ENCODE measurements around the gene CDH4. TPM values are rescaled to one million over a fixed set of nuclear protein-coding genes. Genes with fewer than 3 reads are reported as not detected.

Gene CDH4
- total RNA-seq, 1 donor from 2014 or later, result not detected

- no peak for DNase-seq (ENCODE audit: low spot score)
Observed at GRCh38 chr20:61682996-61683681, 431.1 kb downstream of the CDH4 start.

GRCh38 chr20:61683721-61684120, 431.7 kb downstream of the CDH4 start:
- DNase-seq (ENCODE audit: low spot score), result no peak

DNA sequence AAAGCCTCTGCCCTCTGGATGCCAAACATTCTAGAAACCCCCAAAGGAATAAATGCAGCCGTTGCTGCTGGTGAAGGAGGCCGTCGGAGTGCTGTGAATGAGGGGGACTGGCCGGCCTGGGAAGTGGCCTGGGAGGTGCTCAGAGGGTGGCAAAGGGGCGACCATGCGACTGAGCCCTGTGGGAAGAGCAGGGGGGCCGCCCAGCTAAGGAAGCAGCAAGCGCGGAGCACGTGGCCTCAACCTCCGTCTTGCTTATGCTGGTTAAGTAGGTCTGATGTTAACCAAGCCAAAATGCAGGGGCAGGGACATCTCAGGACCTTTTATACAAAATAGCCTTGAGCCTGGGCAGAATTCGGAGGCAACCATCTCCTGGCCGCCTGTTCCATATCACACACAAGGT, 432.1 kb downstream of the CDH4 start:
- DNase-seq (ENCODE audit: low spot score), result no peak

DNA sequence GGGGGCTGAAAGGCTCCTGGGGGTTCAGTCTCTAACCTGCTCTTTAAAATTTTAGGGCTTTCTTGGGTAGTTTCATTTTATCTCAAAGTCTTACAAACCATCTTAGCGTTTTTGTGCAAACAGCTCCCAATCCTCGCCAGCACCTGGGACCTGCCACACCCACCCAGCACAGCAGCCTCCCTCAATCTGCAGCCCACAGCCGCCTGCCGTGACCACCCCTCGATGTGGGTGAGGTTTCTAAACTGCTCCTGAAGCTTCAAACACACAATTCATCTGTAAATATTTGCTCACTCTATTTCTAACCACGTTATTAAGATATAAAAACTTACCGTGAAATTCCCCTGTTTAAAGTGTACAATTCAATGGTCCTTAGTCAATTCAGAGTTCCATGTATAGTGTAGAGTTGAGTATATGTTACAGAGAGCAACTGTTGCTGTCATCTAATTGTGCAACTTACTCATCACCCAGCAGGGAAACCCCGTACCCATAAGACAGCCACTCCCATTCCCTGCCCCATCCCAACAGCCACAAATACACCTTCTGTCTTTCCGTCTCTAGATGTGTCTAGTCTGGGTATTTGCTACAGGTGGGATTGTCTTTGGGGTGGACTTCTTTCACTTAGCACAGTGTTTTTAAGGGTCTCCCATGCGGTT, 432.6 kb downstream of the CDH4 start:
- DNase-seq (ENCODE audit: low spot score), result no peak

- DNase-seq (ENCODE audit: low spot score), result no peak
Observed at GRCh38 chr20:61685462-61685861, 433.4 kb downstream of the CDH4 start.

- DNase-seq (ENCODE audit: low spot score), result no peak
Observed at GRCh38 chr20:61686051-61686936, 434.2 kb downstream of the CDH4 start.

DNA sequence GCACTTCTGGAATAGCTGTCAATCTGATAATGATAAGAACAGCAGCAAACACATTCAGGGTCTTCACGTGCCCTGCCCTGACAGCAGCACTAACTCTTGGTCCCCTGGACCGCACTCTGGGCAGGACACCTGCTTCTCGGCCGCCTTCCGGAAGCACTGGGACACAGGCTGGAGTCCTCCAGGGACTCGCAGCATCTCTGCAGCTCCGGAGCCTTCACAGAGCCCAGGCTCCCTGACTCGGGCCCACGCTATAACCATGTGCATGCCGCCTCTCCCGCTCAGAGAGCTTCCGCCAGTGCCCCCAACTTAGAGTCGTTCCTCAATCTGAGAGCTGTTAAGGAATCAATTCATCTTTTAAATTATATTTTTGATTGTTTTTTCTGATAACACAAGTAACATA, 436.4 kb downstream of the CDH4 start:
- DNase-seq (ENCODE audit: low spot score), result no peak

DNA sequence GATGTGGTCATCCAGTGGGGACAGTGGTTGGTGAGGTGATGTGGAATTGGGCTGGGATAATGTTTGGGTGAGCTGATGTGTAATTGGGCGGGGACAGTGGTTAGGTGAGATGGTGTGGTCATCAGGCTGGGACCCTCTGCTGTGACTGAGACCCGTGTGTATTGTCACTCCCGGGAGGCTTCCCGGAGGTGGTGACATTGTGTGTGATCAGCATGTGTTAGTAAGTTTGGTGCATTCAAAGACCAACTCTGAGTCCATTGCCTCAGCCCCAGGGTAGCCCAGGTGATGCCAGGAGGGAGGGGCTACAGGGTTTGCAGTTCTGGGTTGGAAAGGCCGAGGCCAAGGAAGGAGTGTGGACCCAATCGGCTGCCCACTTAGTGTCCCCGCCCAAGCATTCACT, 438.1 kb downstream of the CDH4 start:
- DNase-seq (ENCODE audit: low spot score), result no peak

GRCh38 chr20:61690993-61691838, 439.2 kb downstream of the CDH4 start:
- no peak for DNase-seq (ENCODE audit: low spot score)

DNA sequence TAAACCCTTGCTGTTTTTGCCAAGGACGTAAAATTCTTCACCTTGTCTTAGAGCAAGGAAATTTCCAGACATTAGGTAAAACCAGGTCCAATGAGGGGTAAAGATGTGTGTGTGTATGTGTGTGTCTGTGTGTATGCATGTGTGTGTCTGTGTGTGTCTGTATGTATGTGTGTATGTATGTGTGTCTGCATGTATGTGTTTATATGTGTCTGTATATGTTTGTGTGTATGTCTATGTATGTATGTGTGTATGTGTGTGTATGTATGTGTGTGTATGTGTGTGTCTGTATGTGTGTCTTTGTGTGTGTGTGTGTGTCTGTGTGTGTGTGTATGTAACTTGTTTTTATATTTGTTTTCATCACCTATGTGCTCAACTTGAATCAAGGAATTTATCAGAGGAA, 439.9 kb downstream of the CDH4 start:
- no peak for DNase-seq (ENCODE audit: low spot score)

- DNase-seq (ENCODE audit: low spot score), result no peak
Observed at GRCh38 chr20:61692479-61692878, 440.4 kb downstream of the CDH4 start.

DNA sequence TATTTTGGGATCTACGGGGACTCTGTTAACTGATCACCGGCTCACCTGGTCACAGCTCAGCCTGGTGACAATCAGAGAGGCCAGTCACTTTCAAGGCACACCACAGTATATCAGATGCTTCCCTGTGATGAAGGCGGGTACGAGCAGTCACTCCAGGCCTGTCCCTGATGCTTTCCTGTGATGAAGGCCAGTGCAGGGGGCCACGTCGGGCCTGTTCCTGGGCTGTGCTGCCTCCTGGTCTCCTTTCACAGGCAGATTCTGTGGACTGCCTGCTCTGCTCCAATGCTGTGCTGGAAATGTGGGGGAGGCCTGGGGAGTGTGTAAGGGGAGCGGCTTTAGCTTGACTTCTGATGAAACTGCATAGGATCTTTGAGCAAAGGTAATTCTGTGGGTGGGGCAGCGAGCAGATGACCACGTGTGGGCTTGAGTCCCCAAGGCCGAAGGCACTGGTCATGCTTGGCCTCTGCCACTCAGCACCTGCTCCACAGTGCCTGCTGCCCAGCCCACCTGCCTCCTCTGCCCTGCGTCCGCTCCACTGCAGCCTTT, 441.1 kb downstream of the CDH4 start:
- no peak for DNase-seq (ENCODE audit: low spot score)

DNA sequence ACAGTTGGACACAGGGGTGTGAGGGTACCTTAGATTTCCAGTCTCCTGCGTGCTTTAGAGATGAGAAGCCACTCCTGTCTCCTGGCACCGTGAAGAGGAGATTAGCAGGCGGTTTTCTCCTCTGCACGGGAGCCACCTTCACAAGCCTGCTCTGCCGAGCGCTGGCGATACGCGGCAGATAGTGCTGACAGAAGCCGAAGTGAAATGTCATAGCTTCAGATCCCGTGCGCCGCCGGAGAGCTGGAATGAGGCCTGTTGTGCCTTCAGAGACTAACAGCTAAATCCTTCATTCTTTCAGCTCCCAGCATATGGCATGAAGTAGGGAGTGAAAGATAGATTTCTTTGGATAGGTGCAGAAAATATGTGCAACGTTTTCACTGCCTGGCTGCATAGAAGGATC, 442.6 kb downstream of the CDH4 start:
- DNase-seq (ENCODE audit: low spot score), result no peak

- DNase-seq (ENCODE audit: low spot score), result no peak
Observed at GRCh38 chr20:61695741-61696140, 443.7 kb downstream of the CDH4 start.

- DNase-seq (ENCODE audit: low spot score), result no peak
Observed at GRCh38 chr20:61696181-61696735, 444.2 kb downstream of the CDH4 start.

GRCh38 chr20:61697666-61698597, 445.9 kb downstream of the CDH4 start:
- no peak for DNase-seq (ENCODE audit: low spot score)

GRCh38 chr20:61698598-61699494, 446.8 kb downstream of the CDH4 start:
- DNase-seq (ENCODE audit: low spot score), result no peak

All from mesenteric fat pad (tissue), 1 donor.